PC-9 (cell line): ENCODE results near the gene PLEKHA5. TPM values are rescaled to one million over a fixed set of nuclear protein-coding genes. Genes with fewer than 3 reads are reported as not detected.

Source experiments
- BruUV-seq: library from RNA; stranded (reverse); fragments of 400-500 nt; replicated peaks from 2 replicates; lab custom pipeline; 2021; lab: Mats Ljungman, UMichigan
- CTCF ChIA-PET: fragments of 300-600 bp; sonication (Branson Sonifier 250); formaldehyde crosslinking; loops from one replicate; lab custom pipeline; 2022; ENCODE audit warnings: antibody characterized with exemption; lab: Charles Lee
- POLR2A ChIA-PET: fragments of 300-600 bp; sonication (Branson Sonifier 250); formaldehyde crosslinking; loops from one replicate; lab custom pipeline; 2022; ENCODE audit warnings: antibody characterized with exemption; ENCODE audit not compliant: unreplicated experiment; lab: Charles Lee
- DNase-seq, 2 experiments: peaks; one replicate each; pipeline versions ENCODE4 v3.0.0 to v3.0.0-alpha.2; 2015 to 2022; ENCODE audit warnings: mixed read lengths in 1 of 2
- H2AFZ ChIP-seq: fragments of 200-600 bp; sonication (generic); 2 replicates; pipeline ENCODE4 v1.8.1; 2017; ENCODE audit warnings: antibody characterized with exemption
- H3F3A ChIP-seq: fragments of 200-600 bp; sonication (generic); 2 replicates; pipeline ENCODE4 v1.8.1; 2017; ENCODE audit warnings: antibody characterized with exemption, mild to moderate bottlenecking, low read depth; ENCODE audit not compliant: insufficient read depth
- H3K27ac ChIP-seq: fragments of 200-600 bp; sonication (generic); 2 replicates; pipeline ENCODE4 v1.6.1; 2016; ENCODE audit warnings: mixed run types
- H3K27me3 ChIP-seq: fragments of 200-600 bp; sonication (generic); 2 replicates; pipeline ENCODE4 v1.6.1; 2016; ENCODE audit warnings: low read depth, mixed run types; ENCODE audit not compliant: insufficient read depth
- H3K36me3 ChIP-seq: fragments of 200-600 bp; sonication (generic); 2 replicates; pipeline ENCODE4 v1.6.1; 2016; ENCODE audit warnings: low read depth, mixed run types
- H3K4me1 ChIP-seq: fragments of 200-600 bp; sonication (generic); replicated peaks from 2 replicates; pipeline ENCODE4 v1.6.1; 2016; ENCODE audit warnings: mixed run types; ENCODE audit not compliant: insufficient read depth
- H3K4me2 ChIP-seq: fragments of 200-600 bp; sonication (generic); 2 replicates; pipeline ENCODE4 v1.6.1; 2017; ENCODE audit warnings: mixed run types
- H3K4me3 ChIP-seq: fragments of 200-600 bp; sonication (generic); 2 replicates; pipeline ENCODE4 v1.6.1; 2016; ENCODE audit warnings: mixed run types
- H3K79me2 ChIP-seq: fragments of 200-600 bp; sonication (generic); 2 replicates; pipeline ENCODE4 v1.6.1; 2017; ENCODE audit warnings: low read depth, mixed run types
- H3K9me2 ChIP-seq: fragments of 200-600 bp; sonication (generic); 2 replicates; pipeline ENCODE4 v1.8.1; 2017; ENCODE audit warnings: mild to moderate bottlenecking; ENCODE audit not compliant: insufficient read depth
- H3K9me3 ChIP-seq: fragments of 200-600 bp; sonication (generic); 2 replicates; pipeline ENCODE4 v1.8.1; 2016; ENCODE audit warnings: low read depth; ENCODE audit not compliant: insufficient read depth
- H4K20me1 ChIP-seq: fragments of 200-600 bp; sonication (generic); 2 replicates; pipeline ENCODE4 v1.8.1; 2017; ENCODE audit not compliant: insufficient read depth
- EZH2 ChIP-seq: fragments of 200-600 bp; sonication (generic); IDR thresholded peaks from 2 replicates; pipeline ENCODE4 v1.8.0; 2017; ENCODE audit warnings: antibody characterized with exemption, low read depth
- intact Hi-C: fragments of 100-400 bp; cut with micrococcal nuclease; formaldehyde crosslinking; loops from one replicate; pipeline ENCODE4 v1.10.0; 2022; ENCODE audit not compliant: unreplicated experiment
- total RNA-seq: library from RNA; stranded (reverse); gene quantifications from 2 replicates; pipeline ENCODE4 v1.2.3, GENCODE V29; 2021
- TF ChIP-seq, protein P1 (sequence below): fragments of 200-600 bp; sonication (generic); conservative IDR thresholded peaks from 2 replicates; pipeline ENCODE4 v1.6.1; 2017; ENCODE audit warnings: mixed run types, antibody characterized with exemption, mild to moderate bottlenecking, moderate library complexity

PLEKHA5 gene
- total RNA-seq, 1 experiment from 2014 or later = 54.1 TPM

DNA sequence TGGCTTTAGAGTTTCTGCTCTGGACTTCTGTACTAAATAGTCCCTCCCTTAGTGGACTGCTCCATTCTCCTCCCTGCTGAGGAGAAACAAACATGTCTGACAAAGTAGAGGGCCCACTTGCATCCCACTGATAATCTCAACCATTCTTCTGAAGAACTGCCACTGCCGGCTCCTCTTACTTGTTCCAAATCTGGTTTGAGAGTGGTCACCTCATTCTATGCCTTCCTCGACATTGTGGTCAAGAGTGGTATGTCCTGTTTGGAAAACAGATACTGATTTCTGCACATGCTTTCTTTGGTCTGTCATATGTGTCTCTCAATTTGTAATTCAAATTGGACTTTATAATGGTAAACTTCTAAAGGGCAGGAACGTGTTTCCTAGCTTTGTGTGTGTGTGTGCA lies 36.3 kb upstream of the PLEKHA5 start:
- DNase-seq = no peak
- no peaks in the 10 kb centered on the region for H3K9me2 ChIP-seq
- TF ChIP-seq, protein P1, sequence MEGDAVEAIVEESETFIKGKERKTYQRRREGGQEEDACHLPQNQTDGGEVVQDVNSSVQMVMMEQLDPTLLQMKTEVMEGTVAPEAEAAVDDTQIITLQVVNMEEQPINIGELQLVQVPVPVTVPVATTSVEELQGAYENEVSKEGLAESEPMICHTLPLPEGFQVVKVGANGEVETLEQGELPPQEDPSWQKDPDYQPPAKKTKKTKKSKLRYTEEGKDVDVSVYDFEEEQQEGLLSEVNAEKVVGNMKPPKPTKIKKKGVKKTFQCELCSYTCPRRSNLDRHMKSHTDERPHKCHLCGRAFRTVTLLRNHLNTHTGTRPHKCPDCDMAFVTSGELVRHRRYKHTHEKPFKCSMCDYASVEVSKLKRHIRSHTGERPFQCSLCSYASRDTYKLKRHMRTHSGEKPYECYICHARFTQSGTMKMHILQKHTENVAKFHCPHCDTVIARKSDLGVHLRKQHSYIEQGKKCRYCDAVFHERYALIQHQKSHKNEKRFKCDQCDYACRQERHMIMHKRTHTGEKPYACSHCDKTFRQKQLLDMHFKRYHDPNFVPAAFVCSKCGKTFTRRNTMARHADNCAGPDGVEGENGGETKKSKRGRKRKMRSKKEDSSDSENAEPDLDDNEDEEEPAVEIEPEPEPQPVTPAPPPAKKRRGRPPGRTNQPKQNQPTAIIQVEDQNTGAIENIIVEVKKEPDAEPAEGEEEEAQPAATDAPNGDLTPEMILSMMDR = no peak
- TF ChIP-seq EZH2 = no peak
- BruUV-seq = no TSS peak
- no peaks in the 10 kb centered on the region for H3K79me2 ChIP-seq
- H3K27ac ChIP-seq = no peak overlapping the region
- POLR2A ChIA-PET = no interaction called here
- H3K4me3 ChIP-seq = no peak overlapping the region
- no peak overlapping the region for H2AFZ ChIP-seq
- no peaks in the 10 kb centered on the region for H3K27me3 ChIP-seq
- no peaks in the 10 kb centered on the region for H3F3A ChIP-seq
- H3K9me3 ChIP-seq = no peaks in the 10 kb centered on the region
- peaks cover 13% of the 10 kb centered on the region for H3K4me1 ChIP-seq
- CTCF ChIA-PET = no interaction called here
- no peak overlapping the region for H3K4me2 ChIP-seq
- H3K36me3 ChIP-seq = no peaks in the 10 kb centered on the region
- no peaks in the 10 kb centered on the region for H4K20me1 ChIP-seq
- intact Hi-C loops = no loop called here

DNA sequence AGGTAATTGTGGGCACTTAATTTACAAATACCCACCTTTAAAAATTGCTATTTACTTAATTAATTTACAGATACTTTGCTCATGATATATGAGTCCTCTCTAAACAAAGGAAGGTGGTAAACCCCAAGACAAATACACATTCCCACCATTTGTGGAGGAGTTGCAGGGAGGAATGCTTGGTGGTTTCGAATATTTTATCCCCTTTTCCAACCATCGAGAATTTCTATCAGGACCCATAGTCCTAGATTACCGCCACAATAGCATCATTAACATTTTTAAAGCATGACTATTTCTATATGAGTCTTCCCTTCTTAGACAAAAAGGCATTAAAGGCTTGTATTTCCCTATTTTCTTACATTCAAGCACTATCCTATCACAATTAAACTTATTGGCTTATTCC lies 34.2 kb upstream of the PLEKHA5 start:
- Histone ChIP-seq H3F3A (no peaks in the 10 kb centered on the region), H3K27ac (no peak overlapping the region), H3K4me3 (no peak overlapping the region), H3K9me2 (no peaks in the 10 kb centered on the region), H3K9me3 (no peaks in the 10 kb centered on the region), H3K4me1 (peaks cover 13% of the 10 kb centered on the region), H3K36me3 (no peaks in the 10 kb centered on the region), H4K20me1 (no peaks in the 10 kb centered on the region), H2AFZ (no peak overlapping the region), H3K4me2 (no peak overlapping the region), H3K79me2 (no peaks in the 10 kb centered on the region), H3K27me3 (no peaks in the 10 kb centered on the region)
- DNase-seq = no peak
- no TSS peak for BruUV-seq
- intact Hi-C loops = no loop called here
- TF ChIP-seq EZH2 = no peak
- TF ChIP-seq, protein P1 = no peak
- CTCF ChIA-PET = no interaction called here
- POLR2A ChIA-PET = no interaction called here

GRCh38 chr12:19095756-19096480 lies 33.6 kb upstream of the PLEKHA5 start:
- Histone ChIP-seq H3K4me1 (peaks cover 13% of the 10 kb centered on the region), H3F3A (no peaks in the 10 kb centered on the region), H3K9me2 (no peaks in the 10 kb centered on the region), H3K4me2 (0 out of 2 replicates have a peak overlapping the region, but pooled peaks have one; percentile 7), H3K36me3 (no peaks in the 10 kb centered on the region), H4K20me1 (no peaks in the 10 kb centered on the region), H3K9me3 (no peaks in the 10 kb centered on the region; the same call in 1 of the 2 replicates), H2AFZ (no peak overlapping the region), H3K4me3 (no peak overlapping the region), H3K79me2 (no peaks in the 10 kb centered on the region), H3K27me3 (no peaks in the 10 kb centered on the region), H3K27ac (no peak overlapping the region)
- ChIA-PET CTCF (no interaction called here), POLR2A (interaction anchor here (0.6 to 0.7 kb wide), 4 partner anchors 75 to 188 kb away, joined by 4 to 26 read pairs (median 9); no protein-coding TSS in a partner anchor)
- intact Hi-C loops = no loop called here
- TF ChIP-seq EZH2 = no peak
- TF ChIP-seq, protein P1 = no peak
- peak in 1 of 2 experiments; percentile 11 for DNase-seq
- BruUV-seq = no TSS peak
